Hematopoietic multipotent progenitor cell treated with erythropoietin and hydrocortisone succinate and interleukin-3 and kit ligand, for 4 days (in vitro differentiated cells): ENCODE data around the gene RABGAP1L.
"Not testable (repeated sequence)": the region's sequence is repeated elsewhere in the genome, so short reads cannot be mapped to it uniquely, and the experiment has no call there.

Source experiments
- DNase-seq: peaks from one replicate; pipeline ENCODE4 v3.0.0-alpha.2; 2015

Gene RABGAP1L

GRCh38 chr1:174398246-174398645 lies 238.9 kb downstream of the RABGAP1L start:
- peak; percentile 4 for DNase-seq

- no peak for DNase-seq
These were observed 239.9 kb downstream of the RABGAP1L start for GRCh38 chr1:174399211-174399610.

GRCh38 chr1:174401075-174401474 lies 241.8 kb downstream of the RABGAP1L start:
- no peak for DNase-seq

- DNase-seq: no peak
These were observed 245.9 kb downstream of the RABGAP1L start for GRCh38 chr1:174405219-174405618.

- DNase-seq: no peak
These were observed 247.1 kb downstream of the RABGAP1L start for GRCh38 chr1:174406421-174406820.

GRCh38 chr1:174407665-174408064 lies 248.3 kb downstream of the RABGAP1L start:
- no peak for DNase-seq

- no peak for DNase-seq
These were observed 248.8 kb downstream of the RABGAP1L start for GRCh38 chr1:174408146-174408545.

GRCh38 chr1:174409801-174410200 lies 250.5 kb downstream of the RABGAP1L start:
- not testable (repeated sequence) for DNase-seq

GRCh38 chr1:174413632-174414031 lies 254.3 kb downstream of the RABGAP1L start:
- DNase-seq: peak; percentile 12

- no peak for DNase-seq
These were observed 254.9 kb downstream of the RABGAP1L start for GRCh38 chr1:174414203-174414602.

GRCh38 chr1:174415506-174415905 lies 256.2 kb downstream of the RABGAP1L start:
- no peak for DNase-seq

- DNase-seq: no peak
These were observed 258.6 kb downstream of the RABGAP1L start for GRCh38 chr1:174417921-174418320.

- no peak for DNase-seq
These were observed 265.8 kb downstream of the RABGAP1L start for GRCh38 chr1:174425121-174425520.

GRCh38 chr1:174426153-174426552 lies 266.8 kb downstream of the RABGAP1L start:
- no peak for DNase-seq

GRCh38 chr1:174428033-174428432 lies 268.7 kb downstream of the RABGAP1L start:
- DNase-seq: no peak

- DNase-seq: no peak
These were observed 269.4 kb downstream of the RABGAP1L start for GRCh38 chr1:174428739-174429138.

GRCh38 chr1:174433451-174433850 lies 274.1 kb downstream of the RABGAP1L start:
- no peak for DNase-seq

- DNase-seq: no peak
These were observed 286.0 kb downstream of the RABGAP1L start for GRCh38 chr1:174445351-174445750.

- no peak for DNase-seq
These were observed 286.5 kb downstream of the RABGAP1L start for GRCh38 chr1:174445817-174446216.

GRCh38 chr1:174447866-174448530 lies 288.7 kb downstream of the RABGAP1L start, which contains the start of gene GPR52:
GPR52 (plus strand) TSS chr1:174447964; CDS start chr1:174448112, 148 bp downstream.
- DNase-seq: no peak

- DNase-seq: no peak
These were observed 289.2 kb downstream of the RABGAP1L start for GRCh38 chr1:174448531-174448883.

GRCh38 chr1:174448974-174449373 lies 289.7 kb downstream of the RABGAP1L start:
- peak; percentile 13 for DNase-seq

GRCh38 chr1:174451408-174451807 lies 292.1 kb downstream of the RABGAP1L start:
- no peak for DNase-seq

- DNase-seq: no peak
These were observed 306.5 kb downstream of the RABGAP1L start for GRCh38 chr1:174465855-174466254.

GRCh38 chr1:174466607-174467006 lies 307.3 kb downstream of the RABGAP1L start:
- DNase-seq: no peak
